Left lung (tissue), 10 donors: ENCODE results near the gene BAIAP2L1. TPM values are rescaled to one million over a fixed set of nuclear protein-coding genes. Genes with fewer than 3 reads are reported as not detected.

Experiments
- ATAC-seq: fragments of 200-7000 bp; cut with Tn5 transposase; one replicate; pipeline ENCODE4 v1.9.1; 2020; ENCODE audit warnings: moderate library complexity
- DNase-seq, 4 donors: peaks; one replicate each; pipeline ENCODE4 v3.0.0-alpha.2; 2013 to 2020
- H3K27ac ChIP-seq, 2 donors: fragments of 200-600 bp; sonication (generic) in 1 of 2; one replicate each; pipeline versions ENCODE4 v1.5.0 to v1.8.0; 2020 to 2021
- H3K27me3 ChIP-seq, 2 donors: fragments of 200-600 bp; sonication (generic) in 1 of 2; one replicate each; pipeline versions ENCODE4 v1.5.0 to v1.8.0; 2020 to 2021
- H3K36me3 ChIP-seq, 2 donors: fragments of 200-600 bp; sonication (generic) in 1 of 2; one replicate each; pipeline versions ENCODE4 v1.5.0 to v1.8.0; 2020 to 2021
- H3K4me1 ChIP-seq, 2 donors: fragments of 200-600 bp; one replicate each; pipeline ENCODE4 v1.8.0; 2021
- H3K4me3 ChIP-seq, 2 donors: fragments of 200-600 bp; sonication (generic) in 1 of 2; one replicate each; pipeline versions ENCODE4 v1.5.0 to v1.8.0; 2020 to 2021; ENCODE audit warnings: mild to moderate bottlenecking in 1 of 2
- H3K9me3 ChIP-seq, 2 donors: fragments of 200-600 bp; sonication (generic) in 1 of 2; one replicate each; pipeline versions ENCODE4 v1.5.0 to v1.8.0; 2020 to 2021
- CTCF ChIP-seq, 2 donors: fragments of 200-600 bp; sonication (generic) in 1 of 2; IDR thresholded peaks; one replicate each; pipeline versions ENCODE4 v1.5.0 to v1.8.0; 2021; ENCODE audit warnings: antibody characterized with exemption in 2 of 2
- intact Hi-C, 2 donors: fragments of 100-400 bp; cut with DNase I; formaldehyde crosslinking; loops; one replicate each; pipeline versions ENCODE4 v1.11.2 to v1.14.2; 2022
- polyA plus RNA-seq, 6 donors: library from polyadenylated mRNA; unstranded; fragments of 120-200 nt; gene quantifications; one replicate each; pipeline ENCODE4 v1.2.1, GENCODE V29; 2013; ENCODE audit not compliant: insufficient read length in 6 of 6
- total RNA-seq, 2 donors: library from RNA; stranded (reverse); fragmentation: NEBNext Ultra II Directional; extraction: Animal tissue kit (Norgen Biotek cat#: 25700); gene quantifications; one replicate each; pipeline ENCODE4 v1.2.1, GENCODE V29; 2021
- donor health status: DM: no; HTN: yes; CAD: no.
- donor health status: DM: no; HTN: no; CAD: no.

Gene BAIAP2L1
- total and polyA plus RNA-seq, 8 donors, result 16.6 to 31.8 (median 20.9) TPM

- no peaks in the 10 kb centered on the region for H3K4me1 ChIP-seq
- no peak overlapping the region for H3K27ac ChIP-seq
- DNase-seq (no peak), ATAC-seq (no peak)
- H3K36me3 ChIP-seq, result no peaks in the 10 kb centered on the region
- no peaks in the 10 kb centered on the region for H3K9me3 ChIP-seq
- H3K4me3 ChIP-seq, result no peak overlapping the region
- intact Hi-C loops, result loop anchor here in 1 of 2 donors (1.0 kb wide), 1 partner anchor 22 kb away; no protein-coding TSS in a partner anchor
- H3K27me3 ChIP-seq, result peaks cover 0 to under 1% of the 10 kb centered on the region in 2 donors
- no peak for TF ChIP-seq CTCF (IDR thresholded peaks at IDR 0.05)
These were observed 71.6 kb downstream of the BAIAP2L1 start for GRCh38 chr7:98329100-98329790.

- Histone ChIP-seq H3K36me3 (no peaks in the 10 kb centered on the region), H3K9me3 (no peaks in the 10 kb centered on the region), H3K4me1 (no peaks in the 10 kb centered on the region), H3K27ac (no peak overlapping the region), H3K27me3 (peaks cover 0 to 8% of the 10 kb centered on the region in 2 donors), H3K4me3 (no peak overlapping the region)
- TF ChIP-seq CTCF (IDR thresholded peaks at IDR 0.05), result no peak
- intact Hi-C loops, result no loop called here
- ATAC-seq, result no peak
- DNase-seq, result no peak
These were observed 76.1 kb downstream of the BAIAP2L1 start for GRCh38 chr7:98324782-98325181.

- TF ChIP-seq CTCF (IDR thresholded peaks at IDR 0.05), result no peak
- Histone ChIP-seq H3K9me3 (no peaks in the 10 kb centered on the region), H3K27me3 (peaks cover 0 to 8% of the 10 kb centered on the region in 2 donors), H3K27ac (no peak overlapping the region), H3K4me1 (no peaks in the 10 kb centered on the region), H3K4me3 (no peak overlapping the region), H3K36me3 (no peaks in the 10 kb centered on the region)
- no peak for DNase-seq
- intact Hi-C loops, result no loop called here
- ATAC-seq, result no peak
These were observed 77.1 kb downstream of the BAIAP2L1 start for GRCh38 chr7:98323597-98324322.

GRCh38 chr7:98322331-98323270 is 78.3 kb downstream of the BAIAP2L1 start:
- intact Hi-C loops, result no loop called here
- TF ChIP-seq CTCF (IDR thresholded peaks at IDR 0.05), result no peak
- Histone ChIP-seq H3K4me1 (no peaks in the 10 kb centered on the region), H3K36me3 (no peaks in the 10 kb centered on the region), H3K27ac (no peak overlapping the region), H3K27me3 (peaks cover 0 to 8% of the 10 kb centered on the region in 2 donors), H3K4me3 (no peak overlapping the region), H3K9me3 (no peaks in the 10 kb centered on the region)
- DNase-seq (peak in 1 of 4 donors; percentile 19), ATAC-seq (peak; percentile 70)
